ENCODE measurements around the gene CASKIN1.
"Not testable (repeated sequence)": the region's sequence is repeated elsewhere in the genome, so short reads cannot be mapped to it uniquely, and the experiment has no call there.

CASKIN1 gene

DNA sequence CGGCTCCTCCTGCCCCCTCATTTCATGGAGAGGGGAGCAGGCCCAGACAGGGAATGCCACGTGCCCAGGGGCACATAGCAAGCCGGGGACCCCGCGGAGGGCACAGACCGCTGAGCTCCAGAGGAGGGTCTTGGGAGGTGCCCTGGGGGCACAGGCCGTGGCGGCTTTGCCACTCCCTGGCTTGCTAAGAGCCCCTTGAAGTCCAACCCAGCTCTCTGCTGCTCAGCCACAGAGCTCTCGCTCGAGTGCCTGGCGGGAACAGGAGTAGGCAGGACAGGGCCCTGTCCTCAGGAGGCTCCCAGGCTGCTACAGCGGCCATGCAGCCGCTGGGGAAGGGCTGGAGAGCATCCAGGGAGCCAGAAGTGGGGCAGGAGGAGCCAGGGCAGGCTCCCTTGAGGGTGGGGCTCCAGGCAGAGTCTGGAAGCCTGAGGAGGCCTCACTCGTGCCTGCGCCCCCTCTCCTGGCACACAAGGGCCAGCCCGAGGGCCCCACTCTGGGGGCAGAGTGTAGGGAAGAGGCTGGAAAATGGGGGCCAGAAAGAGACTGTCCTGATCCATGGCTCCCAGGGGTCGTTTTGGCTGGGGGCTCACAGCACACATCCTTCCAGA lies 52.4 kb downstream of the CASKIN1 start:
- TF ChIP-seq, protein P1, sequence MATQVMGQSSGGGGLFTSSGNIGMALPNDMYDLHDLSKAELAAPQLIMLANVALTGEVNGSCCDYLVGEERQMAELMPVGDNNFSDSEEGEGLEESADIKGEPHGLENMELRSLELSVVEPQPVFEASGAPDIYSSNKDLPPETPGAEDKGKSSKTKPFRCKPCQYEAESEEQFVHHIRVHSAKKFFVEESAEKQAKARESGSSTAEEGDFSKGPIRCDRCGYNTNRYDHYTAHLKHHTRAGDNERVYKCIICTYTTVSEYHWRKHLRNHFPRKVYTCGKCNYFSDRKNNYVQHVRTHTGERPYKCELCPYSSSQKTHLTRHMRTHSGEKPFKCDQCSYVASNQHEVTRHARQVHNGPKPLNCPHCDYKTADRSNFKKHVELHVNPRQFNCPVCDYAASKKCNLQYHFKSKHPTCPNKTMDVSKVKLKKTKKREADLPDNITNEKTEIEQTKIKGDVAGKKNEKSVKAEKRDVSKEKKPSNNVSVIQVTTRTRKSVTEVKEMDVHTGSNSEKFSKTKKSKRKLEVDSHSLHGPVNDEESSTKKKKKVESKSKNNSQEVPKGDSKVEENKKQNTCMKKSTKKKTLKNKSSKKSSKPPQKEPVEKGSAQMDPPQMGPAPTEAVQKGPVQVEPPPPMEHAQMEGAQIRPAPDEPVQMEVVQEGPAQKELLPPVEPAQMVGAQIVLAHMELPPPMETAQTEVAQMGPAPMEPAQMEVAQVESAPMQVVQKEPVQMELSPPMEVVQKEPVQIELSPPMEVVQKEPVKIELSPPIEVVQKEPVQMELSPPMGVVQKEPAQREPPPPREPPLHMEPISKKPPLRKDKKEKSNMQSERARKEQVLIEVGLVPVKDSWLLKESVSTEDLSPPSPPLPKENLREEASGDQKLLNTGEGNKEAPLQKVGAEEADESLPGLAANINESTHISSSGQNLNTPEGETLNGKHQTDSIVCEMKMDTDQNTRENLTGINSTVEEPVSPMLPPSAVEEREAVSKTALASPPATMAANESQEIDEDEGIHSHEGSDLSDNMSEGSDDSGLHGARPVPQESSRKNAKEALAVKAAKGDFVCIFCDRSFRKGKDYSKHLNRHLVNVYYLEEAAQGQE (IDR thresholded peaks at IDR 0.05; ENCODE audit: insufficient read depth in 1 of 2, low read depth in 2 of 2, low read length in 2 of 2), result no peak
- TF ChIP-seq SIN3A (IDR thresholded peaks at IDR 0.05; ENCODE audit: borderline replicate concordance, insufficient read depth, low read length), result no peak
- TF ChIP-seq TAF1 (IDR thresholded peaks at IDR 0.05; ENCODE audit: borderline replicate concordance, insufficient read depth, low read length), result no peak
- no peak for TF ChIP-seq POLR2AphosphoS5 (IDR thresholded peaks at IDR 0.05; ENCODE audit: low read depth, low read length)

DNA sequence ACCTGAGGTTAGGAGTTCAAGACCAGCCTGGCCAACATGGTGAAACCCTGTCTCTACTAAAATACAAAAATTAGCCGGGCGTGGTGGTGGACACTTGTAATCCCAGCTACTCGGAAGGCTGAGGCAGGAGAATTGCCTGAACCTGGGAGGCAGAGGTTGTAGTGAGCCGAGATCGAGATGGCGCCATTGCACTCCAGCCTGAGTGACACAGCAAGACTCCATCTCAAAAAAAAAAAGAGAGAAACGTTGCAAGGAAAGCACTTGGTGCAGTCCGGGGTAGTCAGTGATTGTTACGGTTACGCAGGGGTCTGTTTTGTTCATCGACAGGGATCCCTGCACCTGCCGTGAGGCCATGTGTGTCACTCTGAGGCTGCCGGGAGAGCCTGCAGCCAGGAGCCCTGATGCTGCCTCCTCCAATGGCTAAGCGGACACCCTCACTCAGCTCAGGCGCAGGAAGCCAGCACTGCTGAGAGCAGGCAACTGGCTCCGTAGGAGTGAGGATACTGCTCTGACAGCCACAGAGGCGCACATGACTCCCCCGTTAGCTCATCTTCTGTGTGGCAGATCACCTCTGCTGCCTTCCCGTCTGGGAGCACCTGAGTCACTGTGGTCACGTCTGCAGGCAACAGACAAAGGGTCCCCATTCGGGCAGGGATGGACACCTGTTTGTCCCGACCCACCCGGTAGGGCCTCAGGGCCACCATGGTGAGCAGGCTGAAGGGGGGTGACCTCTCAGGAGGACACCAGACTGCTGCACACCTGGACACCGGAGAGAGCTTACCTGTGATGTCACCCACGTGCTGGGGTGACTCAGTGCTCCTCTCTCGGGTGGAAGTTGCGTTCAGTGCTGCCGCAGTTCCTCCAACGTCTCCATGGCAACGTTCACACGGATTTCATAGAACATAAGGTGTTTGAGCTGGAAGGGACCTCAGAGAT lies 53.2 kb downstream of the CASKIN1 start:
- TF ChIP-seq SIN3A (IDR thresholded peaks at IDR 0.05; ENCODE audit: borderline replicate concordance, insufficient read depth, low read length), result no peak
- no peak for TF ChIP-seq TAF1 (IDR thresholded peaks at IDR 0.05; ENCODE audit: borderline replicate concordance, insufficient read depth, low read length)
- no peak for TF ChIP-seq POLR2AphosphoS5 (IDR thresholded peaks at IDR 0.05; ENCODE audit: low read depth, low read length)
- TF ChIP-seq, protein P1 (IDR thresholded peaks at IDR 0.05; ENCODE audit: insufficient read depth in 1 of 2, low read depth in 2 of 2, low read length in 2 of 2), result no peak
- TF ChIP-seq FOXP2 (optimal IDR thresholded peaks at IDR 0.05; ENCODE audit: borderline replicate concordance, extremely low read depth, extremely low read length, insufficient read depth), result no peak

DNA sequence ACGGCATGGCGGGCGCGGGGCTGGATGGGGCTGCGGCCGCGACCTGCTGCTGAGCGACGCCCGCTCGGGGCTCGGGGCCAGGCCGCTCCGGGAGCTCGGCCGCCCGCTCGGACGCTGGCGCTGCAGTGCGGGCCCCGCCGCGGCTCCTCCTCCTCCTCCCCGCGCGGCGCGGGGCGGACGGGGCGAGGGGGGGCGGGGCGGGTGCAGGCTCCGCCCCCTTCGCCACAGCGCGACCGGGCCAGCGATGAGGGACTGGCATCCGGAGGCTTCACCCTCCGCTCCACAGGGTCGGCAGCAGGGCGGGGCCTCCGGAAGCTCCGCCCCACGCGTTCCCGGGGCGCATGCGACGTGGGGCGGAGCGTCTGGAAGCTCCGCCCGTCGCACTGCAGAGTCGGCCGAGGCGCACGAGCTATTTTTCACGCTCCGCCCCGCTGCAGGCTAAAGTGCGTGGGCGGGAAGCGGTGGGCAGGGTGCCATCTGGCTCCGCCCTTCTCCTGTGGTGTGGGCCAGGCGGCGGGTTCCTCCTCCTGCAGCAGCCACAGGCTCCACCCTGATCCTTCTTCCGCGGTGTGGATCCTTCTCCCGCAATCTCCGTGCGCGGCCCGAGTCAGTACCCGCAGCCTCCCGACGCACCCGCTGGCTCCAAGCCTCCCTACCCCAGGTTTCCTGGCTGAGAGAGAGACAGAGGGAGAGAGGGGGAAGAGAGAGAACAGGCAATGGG lies 60.5 kb downstream of the CASKIN1 start, which contains the start of gene PKD1:
TSS of gene PKD1 (minus strand) at position 129 of the 721 bp plus-strand sequence. CDS start 209 bp downstream, outside the sequence.
- not testable (repeated sequence) for TF ChIP-seq TAF1, SIN3A (IDR thresholded peaks at IDR 0.05; ENCODE audit: borderline replicate concordance, insufficient read depth, low read length)
- TF ChIP-seq, protein P1 (IDR thresholded peaks at IDR 0.05; ENCODE audit: insufficient read depth in 1 of 2, low read depth in 2 of 2, low read length in 2 of 2), result not testable (repeated sequence)

All from PFSK-1 (cell line).